Cardiac septum (tissue), 1 donor: ENCODE measurements around the gene IMPDH2. TPM values are rescaled to one million over a fixed set of nuclear protein-coding genes. Genes with fewer than 3 reads are reported as not detected.

Source experiments
- DNase-seq: peaks from one replicate; pipeline ENCODE4 v3.0.0-alpha.2; 2020; ENCODE audit warnings: low spot score
- intact Hi-C: fragments of 100-400 bp; cut with DNase I; formaldehyde crosslinking; loops from one replicate; pipeline ENCODE4 v1.14.0; 2022
- total RNA-seq: library from RNA; stranded (reverse); fragmentation: NEBNext Ultra II Directional; extraction: Animal tissue kit (Norgen Biotek cat#: 25700); gene quantifications from one replicate; pipeline ENCODE4 v1.2.1, GENCODE V29; 2021
- donor health status: DM: no; HTN: no; CAD: no.

The IMPDH2 gene
- total RNA-seq, 1 donor from 2014 or later = 49.5 TPM

DNA sequence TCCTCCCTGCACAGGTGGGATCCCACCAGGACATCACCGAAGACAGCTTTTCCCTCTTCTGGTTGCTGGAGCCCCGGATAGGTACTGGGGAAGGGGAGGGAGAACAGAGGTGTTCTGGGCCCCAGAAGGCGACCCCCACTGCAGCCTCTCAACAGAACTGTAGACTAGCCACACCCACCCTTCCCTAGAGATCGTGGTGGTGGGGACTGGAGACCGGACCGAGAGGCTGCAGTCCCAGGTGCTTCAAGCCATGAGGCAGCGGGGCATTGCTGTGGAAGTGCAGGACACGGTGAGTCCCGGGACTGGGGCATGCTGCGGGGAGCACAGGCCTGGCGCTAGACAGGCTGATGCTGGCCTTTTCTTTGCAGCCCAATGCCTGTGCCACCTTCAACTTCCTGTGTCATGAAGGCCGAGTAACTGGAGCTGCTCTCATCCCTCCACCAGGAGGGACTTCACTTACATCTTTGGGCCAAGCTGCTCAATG, 6.5 kb downstream of the IMPDH2 start:
- DNase-seq = no peak
- intact Hi-C loops = no loop called here

GRCh38 chr3:49021813-49022687, 7.1 kb downstream of the IMPDH2 start, which contains the start of gene NDUFAF3:
Gene NDUFAF3, plus strand, starts transcription at chr3:49022121. Its CDS starts 24 bp downstream, at chr3:49022145.
- intact Hi-C loops = no loop called here
- DNase-seq = peak; percentile 97

DNA sequence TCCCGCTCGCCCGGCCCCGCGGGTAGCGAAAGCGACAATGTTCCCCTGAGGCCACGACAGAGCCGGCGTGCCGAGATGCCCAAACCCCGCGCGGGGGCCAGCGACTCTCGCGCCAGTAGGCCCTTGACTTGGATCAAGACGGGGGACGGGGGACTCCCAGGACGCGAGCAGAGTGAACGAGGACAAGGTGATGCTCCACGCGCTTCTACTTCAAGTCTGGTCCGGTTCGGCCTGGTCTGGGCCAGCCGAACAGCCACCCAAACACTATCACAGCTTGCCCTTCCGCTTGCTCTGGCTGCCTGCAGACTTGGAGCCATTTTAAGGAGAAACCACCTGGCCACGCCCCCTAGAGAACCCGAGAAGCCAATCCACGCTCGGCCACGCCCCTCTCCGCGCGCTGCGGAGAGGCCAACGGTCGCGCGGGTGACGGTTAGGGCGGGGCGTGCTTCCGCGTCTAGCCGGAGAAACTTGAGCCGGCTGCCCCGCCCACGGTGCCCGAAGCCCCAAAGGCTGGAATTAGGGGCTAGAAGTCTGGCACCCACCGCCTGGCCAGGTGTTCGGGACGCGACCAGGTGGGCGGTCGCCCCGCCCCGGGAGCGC, 7.9 kb downstream of the IMPDH2 start:
- intact Hi-C loops = no loop called here

GRCh38 chr3:49020330-49021212, 8.6 kb downstream of the IMPDH2 start:
- DNase-seq = peak; percentile 86
- intact Hi-C loops = no loop called here

More for the DNA sequence above, 7.9 kb downstream of the IMPDH2 start:
- DNase-seq = peak; percentile 99

- intact Hi-C loops = loop anchor here (5.0 kb wide), 1 partner anchor 112 kb away; the partner anchor contains the start of gene LAMB2
- DNase-seq = no peak
Observed at GRCh38 chr3:49019941-49020329, 9.3 kb downstream of the IMPDH2 start.

- no peak for DNase-seq
- intact Hi-C loops = loop anchor here (5.0 kb wide), 1 partner anchor 114 kb away; the partner anchor contains the start of gene LAMB2
Observed at GRCh38 chr3:49018707-49019006, 10.5 kb downstream of the IMPDH2 start.

- intact Hi-C loops = loop anchor here (5.0 kb wide), 1 partner anchor 114 kb away; the partner anchor contains the start of gene LAMB2
- DNase-seq = peak; percentile 85
Observed at GRCh38 chr3:49017971-49018706, 11.1 kb downstream of the IMPDH2 start, which contains the start of gene DALRD3. Gene DALRD3, minus strand, starts transcription at chr3:49018580. Its CDS starts 16 bp downstream, at chr3:49018564.

DNA sequence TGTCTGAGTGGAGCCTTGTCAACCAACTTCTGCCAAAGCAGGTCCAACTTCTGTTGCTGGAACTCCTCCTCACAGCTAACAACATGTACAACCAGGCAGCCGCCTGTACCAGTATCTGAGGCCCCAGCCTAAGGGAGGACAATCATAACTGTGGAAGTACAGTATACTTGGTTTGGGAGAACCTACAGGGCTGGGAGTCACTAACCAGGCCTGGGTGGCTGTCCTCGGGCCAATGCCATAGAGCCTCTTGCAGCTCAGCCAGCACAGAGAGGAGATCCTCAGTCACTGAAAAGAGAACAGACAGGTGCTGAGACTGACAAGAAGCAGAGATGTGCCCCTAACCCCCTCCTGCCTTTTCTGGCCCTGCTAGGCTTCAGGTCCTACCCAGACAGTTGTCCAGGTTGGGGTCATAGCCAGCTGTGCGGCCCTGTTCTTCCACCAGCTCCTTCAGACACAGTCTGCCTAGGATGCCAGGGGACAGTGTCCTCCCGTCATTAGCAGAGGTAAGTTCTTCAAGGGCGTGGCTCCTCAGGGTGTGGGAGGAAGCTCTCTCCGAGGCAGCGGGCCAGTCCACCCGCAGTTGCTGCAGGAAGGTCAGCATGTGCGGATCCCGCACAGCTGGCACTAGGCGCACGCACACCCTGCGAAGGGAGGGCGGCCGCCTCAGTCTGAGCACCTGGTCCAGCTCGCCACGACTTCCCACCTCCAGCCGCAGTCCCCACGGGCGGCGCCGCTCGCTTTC, 11.8 kb downstream of the IMPDH2 start:
- intact Hi-C loops = loop anchor here (5.0 kb wide), 1 partner anchor 115 kb away; the partner anchor contains the start of gene LAMB2
- no peak for DNase-seq

GRCh38 chr3:49016414-49017228, 12.6 kb downstream of the IMPDH2 start:
- intact Hi-C loops = loop anchor here (5.0 kb wide), 1 partner anchor 116 kb away; the partner anchor contains the start of gene LAMB2
- no peak for DNase-seq

- intact Hi-C loops = loop anchor here (5.0 kb wide), 1 partner anchor 117 kb away; the partner anchor contains the start of gene LAMB2
- DNase-seq = no peak
Observed at GRCh38 chr3:49015765-49016164, 13.4 kb downstream of the IMPDH2 start.

DNA sequence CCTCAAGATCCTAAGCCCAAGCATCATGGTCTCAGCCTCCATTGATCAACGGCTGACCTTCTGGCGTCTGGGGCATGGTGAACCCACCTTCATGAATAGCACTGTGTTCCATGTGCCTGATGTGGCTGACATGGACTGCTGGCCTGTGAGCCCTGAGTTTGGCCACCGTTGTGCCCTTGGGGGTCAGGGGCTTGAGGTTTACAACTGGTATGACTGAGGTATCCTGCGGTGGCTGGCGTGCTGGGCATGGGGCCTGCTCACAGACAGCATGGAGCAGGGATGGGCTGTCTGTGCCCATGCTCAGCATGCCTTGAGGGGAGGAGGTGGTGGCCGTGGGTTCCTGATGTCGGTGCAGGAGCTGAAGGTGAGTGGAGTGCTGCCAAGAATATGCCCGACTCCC, 14.1 kb downstream of the IMPDH2 start:
- DNase-seq = no peak
- intact Hi-C loops = loop anchor here (5.0 kb wide), 1 partner anchor 117 kb away; the partner anchor contains the start of gene LAMB2

DNA sequence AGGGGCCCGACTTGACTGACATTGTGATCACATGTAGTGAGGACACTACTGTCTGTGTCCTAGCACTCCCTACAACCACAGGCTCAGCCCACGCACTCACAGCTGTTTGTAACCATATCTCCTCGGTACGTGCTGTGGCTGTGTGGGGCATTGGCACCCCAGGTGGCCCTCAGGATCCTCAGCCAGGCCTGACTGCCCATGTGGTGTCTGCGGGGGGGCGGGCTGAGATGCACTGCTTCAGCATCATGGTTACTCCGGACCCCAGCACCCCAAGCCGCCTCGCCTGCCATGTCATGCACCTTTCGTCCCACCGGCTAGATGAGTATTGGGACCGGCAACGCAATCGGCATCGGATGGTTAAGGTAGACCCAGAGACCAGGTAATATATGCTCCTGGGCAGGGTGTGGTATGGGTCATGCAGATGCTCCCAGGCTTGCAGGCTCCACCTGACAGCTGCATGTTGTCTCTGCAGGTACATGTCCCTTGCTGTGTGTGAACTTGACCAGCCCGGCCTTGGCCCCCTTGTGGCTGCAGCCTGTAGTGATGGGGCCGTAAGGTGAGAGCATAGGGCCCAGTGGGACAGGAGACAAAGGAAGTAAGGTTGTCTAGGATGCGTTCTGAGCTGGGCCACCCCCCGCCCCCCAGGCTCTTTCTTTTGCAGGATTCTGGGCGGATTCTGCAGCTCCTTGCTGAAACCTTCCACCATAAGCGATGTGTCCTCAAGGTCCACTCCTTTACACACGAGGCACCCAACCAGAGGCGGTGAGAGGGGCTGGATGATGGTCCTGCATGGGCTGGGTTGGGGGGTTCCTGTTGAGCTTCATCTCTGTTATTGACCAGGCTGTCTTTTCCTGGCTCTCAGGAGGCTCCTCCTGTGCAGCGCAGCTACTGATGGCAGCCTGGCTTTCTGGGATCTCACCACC, 15.2 kb downstream of the IMPDH2 start:
- DNase-seq = no peak
- intact Hi-C loops = no loop called here

GRCh38 chr3:49013113-49013737, 16.0 kb downstream of the IMPDH2 start:
- intact Hi-C loops = no loop called here
- no peak for DNase-seq

DNA sequence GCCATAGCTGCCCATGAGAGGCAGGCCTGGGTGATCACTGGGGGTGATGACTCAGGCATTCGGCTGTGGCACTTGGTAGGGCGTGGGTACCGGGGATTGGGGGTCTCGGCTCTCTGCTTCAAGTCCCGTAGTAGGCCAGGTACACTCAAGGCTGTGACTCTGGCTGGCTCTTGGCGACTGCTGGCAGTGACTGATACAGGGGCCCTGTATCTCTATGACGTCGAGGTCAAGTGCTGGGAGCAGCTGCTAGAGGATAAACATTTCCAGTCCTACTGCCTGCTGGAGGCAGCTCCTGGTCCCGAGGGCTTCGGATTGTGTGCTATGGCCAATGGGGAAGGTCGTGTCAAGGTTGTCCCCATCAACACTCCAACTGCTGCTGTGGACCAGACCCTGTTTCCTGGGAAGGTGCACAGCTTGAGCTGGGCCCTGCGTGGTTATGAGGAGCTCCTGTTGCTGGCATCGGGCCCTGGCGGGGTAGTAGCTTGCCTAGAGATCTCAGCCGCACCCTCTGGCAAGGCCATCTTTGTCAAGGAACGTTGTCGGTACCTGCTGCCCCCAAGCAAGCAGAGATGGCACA, 16.7 kb downstream of the IMPDH2 start:
- DNase-seq = no peak
- intact Hi-C loops = no loop called here

- intact Hi-C loops = loop anchor here (5.0 kb wide), 1 partner anchor 92 kb away; the partner anchor contains the start of gene ARIH2
- DNase-seq = no peak
Observed at GRCh38 chr3:49009396-49009795, 19.8 kb downstream of the IMPDH2 start.
